Neural cell (in vitro differentiated cells): Measurements from ENCODE around the gene TBC1D23. TPM values are rescaled to one million over a fixed set of nuclear protein-coding genes. Genes with fewer than 3 reads are reported as not detected.
"Not testable (repeated sequence)": the region's sequence is repeated elsewhere in the genome, so short reads cannot be mapped to it uniquely, and the experiment has no call there.

Experiments used
- H2AFZ ChIP-seq: fragments of 200-600, 300-800 bp; sonication (generic), shearing (Covaris generic); 2 replicates; pipeline ENCODE4 v1.6.0; 2014; ENCODE audit warnings: low read depth, mild to moderate bottlenecking, antibody characterized with exemption, low read length, moderate library complexity
- H3F3A ChIP-seq: fragments of 200-600 bp; shearing (Covaris generic); 2 replicates; pipeline ENCODE4 v1.6.1; 2016; ENCODE audit warnings: mild to moderate bottlenecking, moderate library complexity, mixed read lengths, antibody characterized with exemption, low read length; ENCODE audit not compliant: insufficient read depth, poor library complexity, severe bottlenecking
- H3K27ac ChIP-seq: fragments of 200-600, 300-800 bp; sonication (generic), shearing (Covaris generic); 2 replicates; pipeline ENCODE4 v1.5.1; 2014; ENCODE audit warnings: mild to moderate bottlenecking, low read length, moderate library complexity
- H3K27me3 ChIP-seq: fragments of 300-800, 200-600 bp; sonication (generic), shearing (Covaris generic); 2 replicates; pipeline ENCODE4 v1.6.0; 2014; ENCODE audit warnings: mild to moderate bottlenecking, low read depth, low read length, moderate library complexity; ENCODE audit not compliant: insufficient read depth
- H3K36me3 ChIP-seq: fragments of 300-800, 200-600 bp; sonication (generic), shearing (Covaris generic); 2 replicates; pipeline ENCODE4 v1.5.1; 2014; ENCODE audit warnings: mild to moderate bottlenecking, antibody characterized with exemption, low read length, moderate library complexity; ENCODE audit not compliant: insufficient read depth
- H3K4me2 ChIP-seq: fragments of 300-800, 200-600 bp; sonication (generic), shearing (Covaris generic); 2 replicates; pipeline ENCODE4 v1.6.0; 2014; ENCODE audit warnings: mild to moderate bottlenecking, low read length
- H3K4me3 ChIP-seq: fragments of 300-800, 200-600 bp; sonication (generic), shearing (Covaris generic); 2 replicates; pipeline ENCODE4 v1.5.1; 2014; ENCODE audit warnings: mild to moderate bottlenecking, low read length, moderate library complexity
- H3K79me2 ChIP-seq: fragments of 200-600 bp; shearing (Covaris generic); replicated peaks from 2 replicates; pipeline ENCODE4 v1.6.0; 2014; ENCODE audit warnings: mild to moderate bottlenecking, low read length, moderate library complexity; ENCODE audit not compliant: insufficient read depth
- H3K9ac ChIP-seq: fragments of 300-800, 200-600 bp; sonication (generic), shearing (Covaris generic); 2 replicates; pipeline ENCODE4 v1.6.1; 2016; ENCODE audit warnings: mild to moderate bottlenecking, low read length, mixed read lengths
- H3K9me2 ChIP-seq: fragments of 200-600 bp; shearing (Covaris generic); 2 replicates; pipeline ENCODE4 v1.6.1; 2016; ENCODE audit warnings: mild to moderate bottlenecking, low read length, mixed read lengths; ENCODE audit not compliant: insufficient read depth
- H3K9me3 ChIP-seq: fragments of 200-600, 300-800 bp; sonication (generic), shearing (Covaris generic); 2 replicates; pipeline ENCODE4 v1.6.1; 2016; ENCODE audit warnings: mild to moderate bottlenecking, mixed run types, low read length, moderate library complexity, mixed read lengths
- H4K20me1 ChIP-seq: fragments of 200-600 bp; shearing (Covaris generic); 2 replicates; pipeline ENCODE4 v1.6.1; 2016; ENCODE audit warnings: mild to moderate bottlenecking, mixed run types; ENCODE audit not compliant: insufficient read depth
- CTCF ChIP-seq: fragments of 450-650 bp; IDR thresholded peaks from 2 replicates; pipeline ENCODE4 v1.5.1; 2014; ENCODE audit warnings: antibody characterized with exemption, mild to moderate bottlenecking, moderate library complexity; ENCODE audit not compliant: poor library complexity, severe bottlenecking
- EP300 ChIP-seq: fragments of 450-650 bp; conservative IDR thresholded peaks from 2 replicates; pipeline ENCODE4 v1.6.1; 2014; ENCODE audit warnings: antibody characterized with exemption, mild to moderate bottlenecking, moderate library complexity; ENCODE audit not compliant: poor library complexity, severe bottlenecking
- EZH2 ChIP-seq: fragments of 200-600, 300-800 bp; shearing (Covaris generic), sonication (generic); IDR thresholded peaks from 2 replicates; pipeline ENCODE4 v1.6.1; 2014; ENCODE audit warnings: antibody characterized with exemption, low read length, borderline replicate concordance, mild to moderate bottlenecking; ENCODE audit not compliant: insufficient read depth, poor library complexity, severe bottlenecking
- MXI1 ChIP-seq: fragments of 450-650 bp; conservative IDR thresholded peaks from 2 replicates; pipeline ENCODE4 v1.6.1; 2014; ENCODE audit warnings: antibody characterized with exemption, mild to moderate bottlenecking; ENCODE audit not compliant: poor library complexity, severe bottlenecking
- POLR2AphosphoS5 ChIP-seq: IDR thresholded peaks from 2 replicates; pipeline ENCODE4 v1.6.1; 2012
- RAD21 ChIP-seq: fragments of 450-650 bp; conservative IDR thresholded peaks from 2 replicates; pipeline ENCODE4 v1.6.1; 2014; ENCODE audit warnings: antibody characterized with exemption, mild to moderate bottlenecking, moderate library complexity
- SMC3 ChIP-seq: fragments of 450-650 bp; conservative IDR thresholded peaks from 2 replicates; pipeline ENCODE4 v1.6.1; 2014; ENCODE audit warnings: antibody characterized with exemption, mild to moderate bottlenecking, moderate library complexity; ENCODE audit not compliant: poor library complexity
- TAF1 ChIP-seq: IDR thresholded peaks from 2 replicates; pipeline ENCODE4 v1.6.1; 2012; ENCODE audit warnings: low read depth
- polyA plus RNA-seq: library from polyadenylated mRNA; depleted of rRNA; stranded (reverse); fragments of >200 nt; gene quantifications from 2 replicates; pipeline ENCODE4 v1.2.3, GENCODE V29; 2014
- TF ChIP-seq, protein P1 (sequence below): IDR thresholded peaks from 2 replicates; pipeline ENCODE4 v1.6.1; 2012; ENCODE audit warnings: borderline replicate concordance

The TBC1D23 gene
- polyA plus RNA-seq, 1 donor from 2014 or later, result 51.3 TPM

GRCh38 chr3:100348727-100349126 is 87.9 kb downstream of the TBC1D23 start:
- Histone ChIP-seq H4K20me1 (no peaks in the 10 kb centered on the region), H3K36me3 (no peaks in the 10 kb centered on the region), H3K27ac (no peak overlapping the region), H3K9me3 (no peaks in the 10 kb centered on the region), H2AFZ (no peak overlapping the region), H3K9ac (no peak overlapping the region), H3F3A (no peaks in the 10 kb centered on the region), H3K27me3 (no peaks in the 10 kb centered on the region), H3K9me2 (no peaks in the 10 kb centered on the region), H3K4me2 (no peak overlapping the region), H3K4me3 (no peak overlapping the region), H3K79me2 (no peaks in the 10 kb centered on the region)
- no peak for TF ChIP-seq POLR2AphosphoS5
- TF ChIP-seq MXI1, result no peak
- TF ChIP-seq RAD21, result no peak
- no peak for TF ChIP-seq EZH2
- TF ChIP-seq SMC3, result no peak
- no peak for TF ChIP-seq EP300
- TF ChIP-seq TAF1, result no peak
- TF ChIP-seq, protein P1, sequence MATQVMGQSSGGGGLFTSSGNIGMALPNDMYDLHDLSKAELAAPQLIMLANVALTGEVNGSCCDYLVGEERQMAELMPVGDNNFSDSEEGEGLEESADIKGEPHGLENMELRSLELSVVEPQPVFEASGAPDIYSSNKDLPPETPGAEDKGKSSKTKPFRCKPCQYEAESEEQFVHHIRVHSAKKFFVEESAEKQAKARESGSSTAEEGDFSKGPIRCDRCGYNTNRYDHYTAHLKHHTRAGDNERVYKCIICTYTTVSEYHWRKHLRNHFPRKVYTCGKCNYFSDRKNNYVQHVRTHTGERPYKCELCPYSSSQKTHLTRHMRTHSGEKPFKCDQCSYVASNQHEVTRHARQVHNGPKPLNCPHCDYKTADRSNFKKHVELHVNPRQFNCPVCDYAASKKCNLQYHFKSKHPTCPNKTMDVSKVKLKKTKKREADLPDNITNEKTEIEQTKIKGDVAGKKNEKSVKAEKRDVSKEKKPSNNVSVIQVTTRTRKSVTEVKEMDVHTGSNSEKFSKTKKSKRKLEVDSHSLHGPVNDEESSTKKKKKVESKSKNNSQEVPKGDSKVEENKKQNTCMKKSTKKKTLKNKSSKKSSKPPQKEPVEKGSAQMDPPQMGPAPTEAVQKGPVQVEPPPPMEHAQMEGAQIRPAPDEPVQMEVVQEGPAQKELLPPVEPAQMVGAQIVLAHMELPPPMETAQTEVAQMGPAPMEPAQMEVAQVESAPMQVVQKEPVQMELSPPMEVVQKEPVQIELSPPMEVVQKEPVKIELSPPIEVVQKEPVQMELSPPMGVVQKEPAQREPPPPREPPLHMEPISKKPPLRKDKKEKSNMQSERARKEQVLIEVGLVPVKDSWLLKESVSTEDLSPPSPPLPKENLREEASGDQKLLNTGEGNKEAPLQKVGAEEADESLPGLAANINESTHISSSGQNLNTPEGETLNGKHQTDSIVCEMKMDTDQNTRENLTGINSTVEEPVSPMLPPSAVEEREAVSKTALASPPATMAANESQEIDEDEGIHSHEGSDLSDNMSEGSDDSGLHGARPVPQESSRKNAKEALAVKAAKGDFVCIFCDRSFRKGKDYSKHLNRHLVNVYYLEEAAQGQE, result no peak
- TF ChIP-seq CTCF, result no peak

DNA sequence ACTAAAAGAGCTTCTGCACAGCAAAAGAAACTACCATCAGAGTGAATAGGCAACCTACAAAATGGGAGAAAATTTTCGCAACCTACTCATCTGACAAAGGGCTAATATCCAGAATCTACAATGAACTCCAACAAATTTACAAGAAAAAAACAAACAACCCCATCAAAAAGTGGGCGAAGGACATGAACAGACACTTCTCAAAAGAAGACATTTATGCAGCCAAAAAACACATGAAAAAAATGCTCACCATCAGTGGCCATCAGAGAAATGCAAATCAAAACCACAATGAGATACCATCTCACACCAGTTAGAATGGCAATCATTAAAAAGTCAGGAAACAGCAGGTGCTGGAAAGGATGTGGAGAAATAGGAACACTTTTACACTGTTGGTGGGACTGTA is 91.0 kb downstream of the TBC1D23 start:
- H3K9me3 ChIP-seq, H3K79me2 ChIP-seq, H2AFZ ChIP-seq, H3K9ac ChIP-seq, H3K27ac ChIP-seq, H3K36me3 ChIP-seq, H3K27me3 ChIP-seq, H3K4me2 ChIP-seq, H3K4me3 ChIP-seq, H3F3A ChIP-seq, H4K20me1 ChIP-seq, H3K9me2 ChIP-seq: not testable (repeated sequence)
